NCI-H524 (cell line): Measurements from ENCODE around the gene CCNE1.
A peak's percentile ranks its signal among the peaks of the same experiment; 100 is the strongest.
"Not testable (repeated sequence)": the region's sequence is repeated elsewhere in the genome, so short reads cannot be mapped to it uniquely, and the experiment has no call there.

ENCODE experiments used
- DNase-seq, 2 experiments: peaks; one replicate each; lab custom pipeline; 2025; lab: John Stamatoyannopoulos, UW

The CCNE1 gene

DNA sequence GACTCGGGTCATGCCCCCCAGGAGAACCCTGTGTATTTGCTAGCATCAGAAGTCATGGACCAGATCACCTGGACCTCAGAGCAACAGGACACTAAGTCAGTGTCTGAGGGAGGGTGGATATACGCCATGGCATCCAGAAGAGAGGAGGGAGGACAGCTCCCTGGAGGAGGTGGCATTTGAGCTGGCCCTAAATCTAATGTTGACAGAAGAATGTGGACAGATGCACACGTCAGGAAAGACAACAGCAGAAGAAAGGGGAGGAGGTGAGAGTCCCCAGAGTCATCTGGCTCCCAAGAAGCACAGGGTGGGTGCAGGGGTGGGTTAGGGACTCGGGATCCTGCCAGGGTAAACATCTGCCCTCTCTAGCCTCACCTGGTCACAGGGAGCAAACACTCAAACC lies 24.5 kb upstream of the CCNE1 start:
- no peak for DNase-seq

DNA sequence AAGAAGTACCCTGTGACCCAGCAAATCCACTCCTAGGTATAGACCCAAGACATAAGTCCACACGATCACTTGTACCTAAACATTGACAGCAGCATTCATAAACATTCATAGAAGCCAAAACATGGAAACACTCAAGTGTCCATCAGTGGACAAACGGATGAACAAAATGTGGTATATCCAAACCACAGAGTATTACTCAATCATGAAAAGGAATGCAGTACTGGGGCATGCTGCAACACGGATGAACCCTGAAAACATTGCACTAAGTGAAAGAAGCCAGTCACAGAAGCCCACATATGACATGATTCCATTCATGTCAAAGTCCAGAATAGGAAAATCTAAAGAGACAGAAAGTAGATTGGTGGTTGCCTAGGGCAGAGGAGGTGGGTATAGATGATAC lies 22.8 kb upstream of the CCNE1 start:
- no peak for DNase-seq

DNA sequence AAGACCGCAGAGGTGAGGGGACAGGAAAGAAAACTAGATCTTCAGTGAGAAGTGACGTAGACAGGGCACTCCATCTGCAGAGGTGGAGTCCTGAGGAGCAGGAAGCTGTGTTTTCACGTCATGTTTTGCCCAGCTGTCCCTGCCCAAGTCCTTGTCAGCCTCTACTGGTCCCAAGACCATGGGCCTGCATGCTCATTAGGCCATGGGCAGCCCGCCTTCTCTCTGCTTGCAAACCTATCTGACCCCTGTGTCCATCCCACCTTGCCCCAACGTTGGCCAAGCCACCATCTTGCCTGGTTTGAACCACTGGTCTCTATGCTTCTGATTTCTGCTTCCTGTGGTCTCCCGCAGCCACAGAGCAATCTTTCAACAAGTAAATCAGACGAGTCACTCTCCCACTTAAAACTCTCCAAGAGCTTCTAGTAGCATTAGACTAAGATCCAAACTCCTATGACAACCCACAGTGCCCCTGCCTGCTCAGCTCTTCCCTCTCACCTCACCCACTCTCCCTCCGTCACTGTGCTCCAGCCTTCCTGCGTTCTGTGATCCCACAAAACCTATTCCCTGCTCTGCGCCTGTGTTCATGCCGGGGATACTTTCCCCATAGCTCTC lies 18.6 kb upstream of the CCNE1 start:
- DNase-seq = no peak

DNA sequence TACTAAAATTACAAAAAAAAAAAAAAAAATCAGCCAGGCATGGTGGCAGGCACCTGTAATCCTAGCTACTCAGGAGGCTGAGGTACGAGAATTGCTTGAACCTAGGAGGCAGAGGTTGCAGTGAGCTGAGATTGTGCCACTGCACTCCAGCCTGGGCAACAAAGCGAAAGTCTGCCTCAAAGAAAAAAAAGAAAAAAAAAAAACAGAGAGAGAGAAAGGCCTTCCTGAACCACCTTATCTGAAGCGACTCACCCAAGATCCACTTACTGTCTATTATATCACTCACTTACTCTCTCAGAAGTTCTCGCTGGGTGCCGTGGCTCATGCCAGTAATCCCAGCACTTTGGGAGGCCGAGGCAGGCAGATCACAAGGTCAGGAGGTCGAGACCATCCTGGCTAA lies 17.3 kb upstream of the CCNE1 start:
- DNase-seq = not testable (repeated sequence)

DNA sequence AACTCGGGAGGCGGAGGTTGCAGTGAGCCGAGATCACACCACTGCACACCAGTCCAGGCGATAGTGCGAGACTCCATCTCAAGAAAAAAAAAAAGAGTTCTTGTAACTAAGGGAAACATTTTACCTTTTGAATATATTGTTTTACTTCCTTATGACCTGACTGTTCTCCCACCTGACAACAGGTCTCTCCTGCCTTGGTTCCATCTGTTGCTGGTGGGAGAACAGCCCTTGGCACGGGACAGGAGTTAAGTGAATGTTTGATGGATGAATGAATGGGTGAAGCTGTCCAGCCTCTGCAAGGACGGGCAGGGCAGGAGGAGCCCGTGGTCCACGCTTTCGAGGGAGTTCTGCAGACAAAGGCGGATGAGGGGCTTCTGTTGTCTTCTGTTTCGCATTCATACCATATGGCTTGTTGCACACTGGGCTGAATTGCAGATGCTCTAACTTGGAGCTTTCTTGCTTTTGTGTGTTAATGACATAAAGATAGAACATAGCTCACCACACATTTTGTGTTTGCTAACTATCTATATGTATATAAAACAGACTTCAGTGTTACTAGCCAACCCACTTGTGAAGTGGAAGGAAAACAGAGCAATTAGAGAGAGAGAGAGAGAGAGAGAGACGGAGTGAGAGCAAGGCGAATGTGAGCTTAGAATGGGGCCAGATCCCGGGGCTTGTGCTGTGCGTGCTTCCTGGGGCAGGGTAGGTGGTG lies 16.2 kb upstream of the CCNE1 start:
- DNase-seq = no peak

DNA sequence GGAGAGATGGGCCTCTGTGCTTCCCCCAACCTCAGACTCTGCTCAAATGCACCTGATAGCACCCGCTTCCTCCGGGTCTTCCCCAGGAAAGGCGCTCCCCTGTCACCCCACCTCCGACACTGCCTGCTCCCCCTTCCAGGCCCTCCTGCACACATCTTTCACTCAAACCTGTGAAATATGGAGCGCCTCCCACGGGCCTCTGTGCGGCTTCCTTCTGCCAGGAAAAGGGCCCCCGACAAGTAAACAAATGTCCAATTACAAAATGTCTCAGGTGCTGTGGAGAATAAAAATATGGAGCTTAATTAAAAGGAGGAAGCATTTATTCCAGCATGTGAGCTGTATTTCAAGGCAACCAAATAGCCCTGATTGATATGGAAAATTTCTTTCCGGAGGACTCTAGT lies 15.6 kb upstream of the CCNE1 start:
- DNase-seq = no peak

DNA sequence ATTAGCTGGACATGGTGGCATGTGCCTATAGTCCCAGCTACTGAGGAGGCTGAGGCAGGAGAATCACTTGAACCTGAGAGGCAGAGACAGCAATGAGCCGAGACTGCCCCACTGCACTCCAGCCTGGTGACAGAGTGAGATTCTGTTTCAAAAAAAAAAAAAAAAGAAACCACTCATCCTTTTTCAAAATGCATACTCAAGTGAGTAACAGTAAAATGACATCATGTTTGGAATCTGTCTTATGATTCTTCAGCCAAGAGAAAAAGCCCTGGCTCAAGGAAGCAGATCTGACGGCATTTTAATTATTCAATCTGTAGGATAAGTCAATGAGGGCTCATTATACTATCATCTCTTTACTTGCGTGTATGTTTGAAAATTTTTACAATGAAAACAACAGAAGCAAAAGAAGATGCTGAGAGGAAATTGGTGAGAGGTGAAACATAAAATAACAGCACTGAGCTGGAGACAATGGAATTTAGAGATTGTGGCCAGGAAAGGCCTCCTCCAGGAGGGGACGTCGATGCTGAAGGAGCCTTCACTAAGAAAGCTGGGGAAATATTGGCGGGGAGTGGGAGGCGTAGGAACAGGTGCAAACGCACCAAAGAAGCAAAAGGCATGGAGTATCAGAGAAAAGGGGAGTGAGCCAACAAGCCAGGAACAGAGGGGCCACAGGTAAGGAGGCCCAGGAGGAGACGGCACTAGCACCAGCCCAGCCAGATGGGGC lies 12.9 kb upstream of the CCNE1 start:
- no peak for DNase-seq

DNA sequence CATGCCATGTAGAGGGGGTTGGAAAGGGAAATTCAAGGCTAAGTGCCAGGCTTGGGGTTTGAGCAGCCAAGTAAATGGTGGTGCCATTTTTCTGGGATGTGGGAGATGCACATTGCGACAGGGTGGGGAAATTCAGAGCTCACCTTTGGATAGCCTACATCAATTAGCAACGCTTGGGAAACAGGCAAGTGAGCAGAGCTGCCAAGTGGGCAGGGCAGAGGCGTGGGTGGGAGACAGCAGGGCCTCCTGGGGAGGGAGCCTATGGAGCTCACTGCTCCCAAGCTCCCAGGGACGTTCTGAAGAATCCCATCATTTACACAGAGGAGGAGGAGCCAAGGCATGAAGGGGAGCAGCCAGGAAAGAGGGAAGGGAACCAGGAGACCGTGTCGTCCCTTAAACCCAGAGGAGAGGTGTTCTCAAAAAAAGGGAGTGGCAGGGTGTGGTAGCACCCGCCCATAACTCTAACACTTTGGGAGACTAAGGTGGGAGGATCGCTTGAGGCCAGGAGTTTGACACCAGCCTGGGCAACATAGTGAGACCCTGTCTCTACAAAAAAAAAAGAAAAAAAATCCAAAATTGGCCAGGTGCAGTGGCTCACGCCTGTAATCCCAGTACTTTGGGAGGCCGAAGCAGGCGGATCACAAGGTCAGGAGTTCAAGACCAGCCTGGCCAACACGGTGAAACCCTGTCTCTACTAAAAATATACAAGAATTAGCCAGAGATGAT lies 11.5 kb upstream of the CCNE1 start:
- DNase-seq = no peak

DNA sequence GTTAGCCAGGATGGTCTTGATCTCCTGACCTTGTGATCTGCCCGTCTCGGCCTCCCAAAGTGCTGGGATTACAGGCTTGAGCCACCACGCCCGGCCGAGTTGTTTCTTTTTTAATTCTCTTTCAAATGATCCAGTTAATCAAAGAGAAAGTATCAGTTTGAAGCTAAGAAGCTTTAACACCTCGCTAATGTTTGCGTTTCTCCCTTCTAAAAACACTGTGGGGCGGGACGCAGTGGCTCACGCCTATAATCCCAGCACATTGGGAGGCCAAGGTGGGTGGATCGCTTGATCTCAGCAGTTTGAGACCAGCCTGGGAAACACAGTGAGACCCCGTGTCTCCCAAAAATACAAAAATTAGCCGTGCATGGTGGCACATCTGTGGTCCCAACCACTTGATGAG lies 7.8 kb upstream of the CCNE1 start:
- DNase-seq = not testable (repeated sequence)

DNA sequence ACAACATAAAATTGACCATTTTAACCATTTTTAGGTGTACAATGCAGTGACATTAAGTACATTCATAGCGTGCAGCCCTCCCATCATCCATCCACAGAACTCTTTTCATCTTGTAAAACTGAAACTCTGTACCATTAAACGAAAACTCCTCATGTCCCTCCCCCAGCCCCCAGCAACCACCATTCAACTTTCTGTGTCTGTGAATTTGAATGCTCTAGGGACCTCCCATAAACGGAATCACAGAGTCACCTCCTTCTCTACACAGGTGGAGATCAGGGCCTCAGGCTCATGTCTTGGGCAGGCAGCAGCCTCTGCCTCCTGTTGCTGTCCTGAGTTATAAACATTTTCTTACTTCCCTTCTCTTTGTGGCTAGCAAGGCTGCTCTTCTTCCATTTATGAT lies 7.3 kb upstream of the CCNE1 start:
- DNase-seq = no peak

DNA sequence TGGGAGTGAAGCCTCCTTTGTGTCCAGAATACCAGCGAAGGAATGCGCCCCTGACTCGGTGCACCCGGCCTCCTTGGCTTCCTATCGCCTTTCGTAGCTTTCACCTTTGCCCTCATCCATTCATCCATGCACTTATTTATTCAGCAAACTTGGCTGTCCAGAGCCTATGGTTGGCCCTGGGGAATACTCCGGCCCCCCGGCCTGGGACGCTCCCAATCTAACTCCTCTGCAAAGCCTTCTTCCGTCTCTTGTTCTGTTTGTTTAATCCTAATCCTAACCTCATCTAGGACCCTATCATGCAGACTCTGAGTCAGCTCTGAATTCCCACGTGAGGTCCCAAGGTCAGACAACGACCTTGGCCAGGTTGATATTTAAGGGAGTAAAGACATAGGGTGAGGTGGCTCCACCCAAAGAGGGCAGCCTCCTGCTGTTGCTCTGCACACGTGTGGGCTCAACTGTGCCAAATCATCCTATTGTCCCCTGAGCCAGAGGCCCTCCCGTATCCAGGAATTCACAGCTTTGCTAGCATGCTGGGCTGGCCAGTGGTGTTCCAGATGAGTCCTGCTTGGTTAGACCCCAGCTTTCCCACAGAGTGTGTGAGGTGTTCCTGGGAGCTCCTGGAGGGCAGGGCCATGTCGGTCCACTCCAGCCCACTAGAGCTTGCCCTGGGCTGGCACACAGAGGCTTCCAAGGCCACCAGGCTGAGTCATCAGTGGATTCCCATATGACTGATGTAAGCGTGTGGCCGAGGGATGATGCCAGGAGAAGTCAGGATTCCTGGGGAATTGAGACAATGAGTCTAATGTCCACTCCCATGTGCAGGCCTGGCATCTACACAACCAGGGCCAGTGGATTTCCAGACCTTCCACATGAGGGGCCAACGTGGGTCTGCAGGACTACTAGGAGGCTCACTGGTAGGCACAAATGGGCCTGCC lies 6.5 kb upstream of the CCNE1 start:
- no peak for DNase-seq

DNA sequence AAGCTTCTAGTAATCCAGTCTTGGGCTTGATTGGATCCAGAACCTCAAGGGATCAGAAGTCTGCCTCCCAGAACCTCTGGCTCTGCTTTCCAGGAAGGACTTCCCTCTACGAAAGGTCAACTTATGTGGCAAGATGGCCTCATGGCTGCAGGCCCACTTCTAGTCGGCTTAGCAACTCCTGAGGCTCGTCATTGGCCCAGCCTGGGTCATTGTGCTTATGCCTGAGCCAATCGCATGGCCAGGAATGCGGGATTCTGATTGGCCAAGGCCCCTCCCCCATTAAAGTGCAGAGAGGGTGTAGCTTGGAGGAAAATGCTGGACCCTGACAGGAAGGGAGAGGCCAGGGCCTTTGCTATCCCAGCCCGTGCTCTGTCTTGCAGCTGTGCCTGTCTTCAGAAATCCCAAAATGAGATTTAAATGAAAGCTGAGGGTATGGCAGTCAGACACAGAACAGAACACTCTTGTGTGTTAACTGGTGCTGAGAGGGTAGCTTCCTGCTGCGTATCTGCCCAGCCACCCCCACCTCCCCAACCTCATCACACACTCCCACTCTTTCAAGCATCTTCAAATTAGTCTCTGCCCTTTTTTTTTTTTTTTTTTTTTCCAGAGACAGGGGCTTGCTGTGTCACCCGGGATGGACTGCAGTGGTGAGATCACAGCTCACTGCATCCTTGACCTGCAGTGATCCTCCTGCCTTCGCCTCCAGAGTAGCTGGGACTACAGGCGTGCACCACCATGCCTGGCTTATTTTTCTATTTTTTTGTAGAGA lies 5.5 kb upstream of the CCNE1 start:
- peak in 1 of 2 experiments; percentile 41 for DNase-seq

DNA sequence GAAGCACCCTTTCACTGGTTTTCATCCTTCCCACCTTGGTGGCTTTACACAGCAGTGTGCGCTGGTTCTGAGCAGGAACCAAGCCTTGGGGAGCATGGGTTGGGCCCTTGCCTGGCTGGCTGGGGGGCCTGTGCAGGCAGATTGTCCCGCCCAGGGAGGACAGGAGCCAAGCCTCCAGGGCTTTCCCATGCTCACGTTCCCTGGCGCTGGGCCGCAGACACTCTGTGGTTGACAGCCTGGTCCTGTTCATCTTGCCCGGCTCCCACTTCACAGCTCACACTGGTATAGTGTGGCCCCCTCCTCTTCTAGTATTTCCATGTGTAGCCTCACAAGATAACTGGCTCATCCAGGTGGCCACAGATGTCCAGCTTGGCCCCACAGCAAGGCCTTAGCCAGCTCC lies 4.6 kb upstream of the CCNE1 start:
- DNase-seq = no peak

DNA sequence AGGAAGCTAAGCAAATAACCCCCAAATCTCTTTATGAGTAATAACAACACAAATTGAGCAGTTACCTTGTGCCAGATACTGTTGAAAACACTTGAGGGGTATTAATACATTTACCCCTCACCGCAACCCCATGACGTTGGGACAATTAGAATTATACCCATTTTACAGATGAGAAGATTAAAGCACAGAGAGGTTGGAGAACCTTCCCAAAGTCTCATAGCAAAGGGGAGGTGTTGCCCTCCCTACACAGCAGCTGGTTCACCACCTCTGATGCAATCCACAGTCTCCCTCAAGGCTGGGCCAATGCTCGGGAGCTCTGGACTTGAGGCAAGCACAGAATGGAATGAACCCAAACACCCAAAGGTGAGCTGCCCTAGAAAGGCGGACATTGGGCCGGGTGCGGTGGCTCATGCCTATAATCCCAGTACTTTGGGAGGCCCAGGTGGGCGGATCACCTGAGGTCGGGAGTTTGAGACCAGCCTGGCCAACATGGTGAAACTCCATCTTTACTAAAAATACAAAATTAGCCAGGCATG lies 3.9 kb upstream of the CCNE1 start:
- no peak for DNase-seq

DNA sequence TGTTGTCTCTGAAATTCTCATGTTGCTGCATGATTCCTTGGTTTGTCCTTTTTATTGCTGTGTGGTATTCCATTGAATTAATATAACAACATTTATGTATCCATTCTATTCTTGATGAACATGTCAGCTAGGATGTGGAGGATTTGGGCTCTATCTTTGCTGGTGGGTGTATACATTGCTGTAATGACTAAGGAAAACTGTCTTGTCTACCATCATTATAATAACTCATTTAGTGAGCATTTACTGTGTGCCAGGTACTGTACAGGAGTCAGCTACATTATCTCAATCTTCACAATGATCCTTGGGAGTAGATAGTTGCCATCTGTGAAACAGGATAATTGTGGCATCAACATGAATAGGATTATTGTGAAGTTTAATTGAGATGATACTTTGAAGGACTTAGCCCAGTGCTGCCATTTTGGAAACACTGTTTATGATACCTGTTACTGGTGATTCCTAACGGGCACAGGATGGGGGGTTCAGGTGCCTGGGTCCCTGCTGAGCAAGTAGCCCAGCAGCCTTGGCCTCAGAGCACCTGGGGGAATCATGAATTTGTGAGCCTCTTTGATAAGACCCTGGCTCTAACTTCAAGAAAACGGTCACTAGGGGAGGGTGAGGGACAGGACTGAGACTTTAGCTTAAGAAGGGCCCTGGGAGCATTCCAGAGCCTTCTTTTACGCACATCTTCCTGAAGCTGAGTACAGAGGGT lies 1.8 kb upstream of the CCNE1 start:
- no peak for DNase-seq

DNA sequence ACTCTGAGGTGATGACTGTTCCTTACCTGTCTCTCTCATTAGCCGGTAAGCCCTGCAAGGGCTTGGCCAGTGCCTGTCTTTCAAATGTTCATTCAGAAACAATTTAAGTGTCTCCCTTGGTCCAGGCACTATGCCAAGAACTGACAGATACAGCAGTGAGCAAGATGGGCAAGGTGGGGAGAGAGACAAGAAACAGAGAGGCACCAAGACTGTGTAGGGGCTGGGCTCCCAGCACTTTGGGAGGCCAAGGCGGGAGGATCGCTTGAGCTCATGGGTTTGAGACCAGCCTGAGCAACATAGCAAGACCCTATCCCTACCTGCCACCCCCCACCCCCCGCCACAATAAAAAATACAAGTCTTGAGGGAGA lies 1.3 kb upstream of the CCNE1 start:
- peak in 1 of 2 experiments; percentile 17 for DNase-seq

DNA sequence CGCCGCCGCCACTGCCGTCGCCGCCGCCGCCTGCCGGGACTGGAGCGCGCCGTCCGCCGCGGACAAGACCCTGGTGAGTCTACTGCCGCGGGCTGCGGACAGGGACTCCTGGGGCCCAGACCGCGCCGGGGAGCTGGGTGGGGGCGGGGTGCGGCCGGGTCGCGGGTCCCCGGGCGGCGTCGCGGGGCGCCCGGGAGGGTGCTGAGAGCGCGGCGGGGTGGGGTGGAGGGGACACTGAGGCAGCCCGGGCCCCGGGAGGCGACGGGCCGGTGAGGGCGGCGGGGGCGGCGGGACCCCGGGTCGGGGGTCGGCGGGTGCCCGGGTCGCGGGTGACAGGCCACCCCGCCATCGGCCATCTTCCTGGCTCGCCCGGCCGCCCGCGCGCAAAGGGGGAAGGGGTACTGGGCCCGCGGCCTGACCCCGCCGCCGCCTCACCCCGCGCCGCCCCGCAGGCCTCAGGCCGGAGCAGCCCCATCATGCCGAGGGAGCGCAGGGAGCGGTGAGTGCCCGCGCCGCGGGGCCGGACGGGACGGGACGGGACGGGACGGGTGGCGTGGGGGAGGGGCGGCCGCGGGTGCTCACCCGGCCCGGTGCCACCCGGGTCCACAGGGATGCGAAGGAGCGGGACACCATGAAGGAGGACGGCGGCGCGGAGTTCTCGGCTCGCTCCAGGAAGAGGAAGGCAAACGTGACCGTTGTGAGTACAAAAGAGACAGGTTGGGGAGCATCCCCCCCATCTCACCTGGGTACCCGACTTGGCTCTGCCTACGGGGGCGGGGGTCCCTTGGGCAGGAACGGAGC lies 489 bp downstream of the CCNE1 start:
- DNase-seq = no peak

DNA sequence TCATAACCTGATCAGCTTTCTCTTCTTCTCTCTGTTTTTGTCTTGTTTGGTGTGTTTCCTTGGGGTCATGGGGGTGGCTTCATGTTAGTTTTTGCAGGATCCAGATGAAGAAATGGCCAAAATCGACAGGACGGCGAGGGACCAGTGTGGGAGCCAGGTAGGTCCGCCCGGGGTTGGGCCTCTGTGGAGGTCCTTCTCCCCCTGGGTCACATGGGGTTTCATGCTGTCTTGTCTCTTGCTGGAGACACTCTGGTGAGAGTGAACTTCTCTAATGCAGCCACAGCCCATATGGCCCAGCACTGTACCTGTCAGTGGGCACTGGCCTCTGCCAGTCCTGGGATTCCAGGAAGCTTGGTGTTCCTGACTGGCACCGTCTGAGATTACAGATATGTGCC lies 1.1 kb downstream of the CCNE1 start:
- DNase-seq = no peak

DNA sequence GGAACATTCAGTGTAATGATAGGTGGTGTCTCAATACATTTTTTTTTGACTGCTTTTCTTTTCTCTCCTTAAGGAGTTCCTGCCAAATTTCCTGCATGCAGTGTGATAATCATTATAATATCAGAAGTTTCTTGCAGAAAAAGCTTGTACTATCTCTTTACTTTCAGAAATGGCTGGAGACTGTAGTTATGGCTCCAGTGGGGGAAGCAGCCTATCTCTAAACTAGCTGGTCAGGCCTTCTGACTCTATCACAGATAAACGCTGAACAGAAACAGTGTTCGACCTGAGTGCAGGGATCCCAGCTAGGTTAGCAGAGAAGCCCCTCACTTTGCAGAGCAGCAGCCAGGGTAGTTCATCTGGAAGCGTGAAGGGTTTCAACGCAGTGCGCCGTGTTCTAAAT lies 1.9 kb downstream of the CCNE1 start:
- no peak for DNase-seq
